ENCODE results near the gene PPM1L.

Gene PPM1L

DNA sequence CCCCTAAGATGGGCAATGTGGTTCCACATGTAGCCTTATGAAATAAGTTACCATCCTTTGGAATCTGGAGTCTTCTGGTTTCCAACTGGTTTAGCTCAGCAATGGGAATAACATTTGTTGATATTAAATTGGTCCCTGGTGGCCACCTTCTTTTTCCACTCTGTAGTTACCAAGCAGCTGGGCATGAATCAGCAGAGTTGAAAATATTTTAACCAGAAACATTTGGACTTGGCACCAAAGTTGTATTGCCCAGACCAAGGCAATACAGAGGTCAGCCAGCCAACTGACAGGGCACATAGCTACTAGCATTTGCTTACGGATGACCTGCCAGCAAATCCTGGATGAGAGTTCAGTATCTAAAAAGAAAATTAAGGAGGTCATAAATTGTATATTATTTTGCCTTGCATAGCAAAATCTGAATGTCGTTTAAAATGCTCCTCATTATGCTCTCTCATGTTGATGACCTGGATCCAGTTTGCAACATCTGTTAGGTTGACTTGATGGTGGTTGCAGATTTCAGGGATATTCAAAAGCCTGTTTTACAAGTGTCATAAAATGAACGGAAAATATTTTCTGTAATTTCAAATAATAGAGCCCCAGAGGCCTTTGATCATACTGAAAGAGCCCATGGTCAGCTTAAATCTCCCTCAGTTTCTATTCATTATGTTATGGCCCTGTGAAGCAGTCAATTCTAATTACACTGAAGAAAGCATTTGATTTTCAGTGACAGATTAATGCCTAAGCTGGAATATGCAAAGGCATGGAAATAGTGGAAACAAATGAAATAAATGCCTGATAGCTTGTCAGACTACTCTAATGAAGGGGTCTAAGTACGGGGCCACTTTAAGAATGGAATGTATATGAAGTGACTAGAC, 54.6 kb downstream of the PPM1L start:
- DNase-seq, result peak; percentile 60

GRCh38 chr3:160811237-160811548, 55.2 kb downstream of the PPM1L start:
- no peak for DNase-seq

GRCh38 chr3:160812304-160812703, 56.3 kb downstream of the PPM1L start:
- no peak for DNase-seq

DNA sequence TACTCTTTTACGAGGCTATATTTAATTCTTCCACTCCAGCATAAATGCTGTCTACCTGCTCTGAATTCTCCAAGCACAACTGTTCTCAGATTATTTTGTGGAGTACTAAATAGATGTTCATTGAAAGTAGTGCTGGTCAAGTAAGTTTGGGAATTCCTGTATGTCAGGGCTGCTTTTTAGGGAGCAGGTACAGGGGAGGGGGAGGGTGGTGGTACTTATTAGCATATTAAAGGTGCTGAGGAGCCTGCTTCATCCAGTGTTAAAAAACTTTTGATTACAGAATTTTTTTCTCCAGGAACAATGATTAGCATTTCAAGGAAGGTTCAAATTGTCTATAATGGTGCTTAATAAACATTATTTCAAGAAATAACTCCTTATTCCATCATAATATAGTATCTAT, 59.2 kb downstream of the PPM1L start:
- no peak for DNase-seq

DNA sequence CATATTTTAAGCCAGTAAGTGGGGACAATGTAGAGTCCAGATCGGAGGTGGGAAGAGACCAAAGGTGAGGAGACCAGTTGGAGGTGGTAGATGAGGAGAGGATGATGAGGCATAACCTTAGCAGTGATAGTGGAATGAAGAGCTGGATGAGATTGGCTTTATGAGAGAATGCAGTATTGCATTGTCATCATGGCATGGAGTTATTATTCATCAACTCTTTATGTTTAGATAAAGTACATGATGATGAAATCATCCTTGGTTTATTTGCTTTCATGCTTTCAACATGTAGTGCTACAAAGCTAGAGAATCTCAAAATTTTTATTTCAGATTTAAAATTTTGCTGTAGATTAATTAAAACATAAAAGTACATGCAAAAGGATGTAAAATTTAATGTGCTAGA, 64.0 kb downstream of the PPM1L start:
- DNase-seq, result no peak

DNA sequence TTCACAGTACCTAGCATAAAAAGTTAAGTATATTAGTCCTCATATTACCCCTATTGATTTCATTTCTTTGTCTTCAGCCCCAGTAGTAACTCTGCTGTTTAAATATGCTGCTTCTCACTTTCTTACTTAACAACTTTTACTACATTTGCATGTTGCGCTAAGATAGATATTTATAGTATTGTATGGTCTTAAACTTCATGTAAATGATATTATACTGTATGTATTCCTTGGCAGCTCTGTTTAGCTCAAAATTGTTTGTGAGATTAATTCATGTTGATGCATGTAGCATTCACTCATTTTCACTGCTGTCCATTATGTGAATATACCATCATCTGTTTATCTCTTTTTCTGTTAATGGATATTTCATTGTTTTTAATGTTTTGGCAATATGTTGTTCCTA, 64.4 kb downstream of the PPM1L start:
- DNase-seq, result no peak

GRCh38 chr3:160822936-160823335, 66.9 kb downstream of the PPM1L start:
- DNase-seq, result no peak

DNA sequence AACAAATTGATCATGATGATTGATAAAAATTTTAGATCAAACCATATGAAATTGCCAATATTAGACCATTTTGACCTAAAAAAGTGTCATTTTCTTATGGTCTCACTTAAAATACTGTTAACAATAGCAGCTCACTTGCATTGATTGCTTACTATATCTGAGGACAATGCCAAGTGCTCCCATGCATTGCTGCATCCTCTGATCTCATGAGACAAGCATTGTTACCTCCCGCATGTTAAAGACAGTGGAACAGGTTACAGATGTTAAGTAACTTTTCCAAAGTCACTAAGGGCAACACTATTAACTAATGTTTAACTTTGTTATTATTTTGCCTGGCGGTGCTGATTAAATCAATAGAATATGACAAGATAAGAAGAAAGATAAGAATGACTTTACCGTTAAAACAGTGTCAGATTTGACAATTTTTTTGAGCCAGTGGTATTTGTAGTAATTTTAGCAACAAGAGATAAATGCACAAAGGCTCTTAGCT, 69.3 kb downstream of the PPM1L start:
- DNase-seq, result no peak

GRCh38 chr3:160826408-160826807, 70.4 kb downstream of the PPM1L start:
- DNase-seq, result no peak

DNA sequence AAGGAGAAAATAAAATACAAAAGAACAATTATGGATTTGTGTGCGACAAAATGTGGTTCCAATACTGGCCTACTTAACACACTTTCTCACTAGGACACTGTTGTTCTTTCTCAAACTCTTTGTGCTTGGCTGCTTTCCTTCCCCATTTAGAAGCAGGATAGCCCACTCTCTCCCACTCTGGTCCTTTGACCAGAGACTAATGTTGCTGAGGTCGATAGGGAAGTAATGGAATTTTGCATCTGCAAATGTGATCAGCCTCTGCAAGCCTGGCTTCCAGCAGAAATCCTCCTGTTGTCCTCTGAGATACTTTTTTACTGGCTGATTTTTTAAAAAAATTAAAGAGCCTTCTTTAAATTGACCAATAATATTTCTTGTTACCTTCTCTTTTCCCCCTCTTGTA, 71.0 kb downstream of the PPM1L start:
- no peak for DNase-seq

- DNase-seq, result no peak
These were observed 71.5 kb downstream of the PPM1L start for GRCh38 chr3:160827516-160827915.

- no peak for DNase-seq
These were observed 72.8 kb downstream of the PPM1L start for GRCh38 chr3:160828880-160829279.

- DNase-seq, result no peak
These were observed 73.5 kb downstream of the PPM1L start for GRCh38 chr3:160829486-160830009.

DNA sequence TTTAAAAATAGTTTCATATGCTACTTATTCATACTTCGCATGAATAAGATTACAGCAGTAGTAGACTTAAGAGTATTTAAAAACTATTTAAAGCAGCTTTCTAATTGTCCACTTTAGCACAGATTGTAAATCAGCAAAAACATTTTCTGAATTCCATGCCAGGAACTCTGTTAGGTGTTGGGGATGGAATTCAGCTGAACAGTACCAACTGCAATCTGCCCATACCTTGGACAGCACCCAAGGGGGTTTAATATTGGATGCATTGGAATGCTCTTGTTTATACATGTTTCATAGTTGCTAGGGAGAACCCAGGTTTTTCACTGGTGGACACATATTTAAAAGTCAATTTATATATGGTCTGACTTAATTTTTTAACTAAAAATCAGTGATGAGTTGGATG, 74.8 kb downstream of the PPM1L start:
- DNase-seq, result no peak

DNA sequence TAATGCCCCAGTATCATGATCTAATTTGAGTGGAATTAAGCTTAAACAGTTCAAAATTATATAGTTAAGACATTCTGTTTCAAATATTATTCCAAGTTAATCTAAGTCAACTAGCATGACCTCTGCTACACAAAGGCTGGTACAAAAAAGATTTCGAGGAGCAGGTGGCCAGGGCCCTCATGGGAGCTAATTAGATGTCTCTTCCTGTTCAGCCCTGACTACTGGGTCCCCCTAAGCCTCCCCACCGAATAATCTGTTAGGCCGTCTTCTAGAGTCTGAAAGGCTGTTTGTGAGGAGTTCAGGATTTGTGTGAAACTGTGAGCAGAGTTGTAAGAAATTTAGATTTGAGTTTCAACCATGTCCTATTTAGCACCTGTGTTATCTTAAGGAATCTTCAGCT, 75.4 kb downstream of the PPM1L start:
- no peak for DNase-seq

DNA sequence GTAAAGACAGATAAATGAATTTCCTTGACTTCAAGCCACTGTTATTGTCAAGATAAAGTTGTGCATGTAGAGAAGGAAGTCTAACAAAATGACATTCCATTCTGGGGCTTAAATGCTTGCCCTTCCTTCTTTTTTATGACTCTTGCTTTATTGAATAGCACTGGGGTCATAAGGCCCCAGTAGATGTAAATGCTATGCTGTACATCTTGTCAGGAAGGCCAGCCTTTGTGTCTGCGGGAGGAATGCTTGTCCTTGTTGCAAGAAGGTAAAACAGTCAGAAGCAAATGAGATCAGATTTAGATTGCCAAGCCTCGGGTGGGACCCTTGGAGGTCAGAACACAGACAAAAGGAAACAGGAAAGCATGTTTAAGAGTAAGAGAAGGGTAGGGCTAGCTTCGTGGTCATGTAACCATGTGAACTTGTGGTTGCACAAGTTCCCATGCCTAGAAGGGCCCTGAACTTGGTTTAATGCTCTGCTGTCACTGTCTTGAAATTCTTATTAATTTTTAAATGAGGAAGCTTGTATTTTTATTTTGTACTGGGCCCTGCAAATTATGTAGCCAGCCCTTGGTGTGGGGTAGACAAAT, 81.5 kb downstream of the PPM1L start:
- no peak for DNase-seq

GRCh38 chr3:160840590-160840989, 84.6 kb downstream of the PPM1L start:
- no peak for DNase-seq

GRCh38 chr3:160841455-160841854, 85.4 kb downstream of the PPM1L start:
- DNase-seq, result no peak

DNA sequence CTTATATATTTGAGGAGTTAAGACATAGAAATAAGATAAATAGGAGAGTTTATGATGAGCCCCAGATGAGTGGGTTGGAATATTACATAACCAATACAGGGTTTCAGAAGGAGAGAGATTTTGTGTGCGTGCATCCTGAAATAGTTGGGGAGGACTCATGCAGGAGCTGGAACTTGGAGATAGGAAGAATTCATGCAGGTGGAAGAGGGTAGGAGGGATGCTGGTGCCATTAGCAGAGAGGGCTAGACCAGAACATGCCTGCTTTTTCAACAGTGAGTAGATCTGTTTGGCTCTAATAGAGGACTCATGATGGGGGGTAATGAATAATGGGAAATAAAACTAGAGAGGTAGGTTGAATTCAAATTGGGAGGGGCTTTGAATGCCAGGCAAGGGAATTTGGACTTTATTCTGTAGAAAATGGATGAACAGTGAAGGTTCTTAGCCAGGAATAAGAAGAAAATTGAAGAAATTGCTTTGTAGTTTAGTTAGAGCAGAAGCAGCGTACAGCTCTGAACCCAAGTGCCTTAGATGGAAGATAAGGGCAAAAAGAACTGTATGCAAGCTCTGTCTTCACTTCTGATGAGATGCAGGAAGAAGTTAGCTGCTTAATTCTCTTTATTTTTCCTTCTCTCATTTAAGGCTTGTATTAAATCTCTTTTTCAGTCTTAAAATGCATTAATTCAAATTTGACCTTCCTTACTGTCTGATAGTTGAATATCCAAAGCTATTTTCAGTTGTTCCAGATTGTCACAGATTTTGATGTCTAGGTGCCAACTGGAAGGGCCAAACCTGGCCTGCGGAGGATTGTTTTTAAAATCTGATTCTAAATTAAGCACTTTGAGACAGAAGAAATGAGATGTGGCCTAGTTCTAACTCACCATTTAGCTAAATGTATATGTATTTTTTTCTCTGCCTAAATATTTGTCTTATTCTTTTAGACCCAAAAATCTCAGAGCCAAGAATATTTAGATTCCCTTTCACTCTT, 86.3 kb downstream of the PPM1L start:
- DNase-seq, result no peak

DNA sequence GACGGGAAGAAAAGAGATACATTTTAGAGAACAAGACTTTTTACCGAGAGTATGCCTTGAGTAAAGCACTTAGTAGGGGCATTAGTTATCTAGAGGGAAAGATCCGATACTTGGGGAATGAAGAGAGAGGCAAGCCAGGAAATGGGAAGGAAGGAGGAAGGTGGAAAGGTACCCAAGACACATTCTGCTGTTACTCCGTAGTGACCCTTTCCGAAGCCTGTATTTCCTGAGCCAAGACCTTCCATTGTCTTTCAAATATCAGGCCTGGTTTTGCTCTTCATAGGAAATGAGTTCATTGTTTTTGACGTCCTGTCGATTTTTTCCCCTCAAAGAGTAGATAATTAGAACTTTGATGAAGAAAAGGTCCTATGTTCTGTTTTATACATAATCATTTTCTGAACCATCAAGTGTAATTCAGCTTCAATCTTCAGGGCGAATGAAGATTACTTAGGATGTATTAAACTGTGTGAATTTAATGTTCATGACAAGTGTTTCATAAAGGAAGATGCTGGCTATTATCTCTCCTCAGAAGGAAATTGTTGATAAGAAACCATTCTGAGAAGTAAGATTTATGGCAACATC, 95.7 kb downstream of the PPM1L start:
- DNase-seq, result no peak

- DNase-seq, result no peak
These were observed 96.8 kb downstream of the PPM1L start for GRCh38 chr3:160852856-160853255.

- DNase-seq, result no peak
These were observed 100.4 kb downstream of the PPM1L start for GRCh38 chr3:160856450-160856849.
